Fibroblast of the aortic adventitia (primary cell): ENCODE results near the gene SCN3A. TPM values are rescaled to one million over a fixed set of nuclear protein-coding genes. Genes with fewer than 3 reads are reported as not detected.

Experiments used
- DNase-seq: peaks from one replicate; pipeline ENCODE4 v3.0.0-alpha.2; 2010; ENCODE audit warnings: low read depth
- H3K4me3 ChIP-seq: 2 replicates; pipeline ENCODE4 v1.5.1; 2011; ENCODE audit warnings: low read depth, mild to moderate bottlenecking, control low read depth, low read length, moderate library complexity
- CTCF ChIP-seq: IDR thresholded peaks from 2 replicates; pipeline ENCODE4 v1.5.1; 2011; ENCODE audit warnings: mild to moderate bottlenecking, low read length, control low read depth, inconsistent platforms; ENCODE audit not compliant: insufficient read depth
- total RNA-seq: library from RNA; depleted of rRNA; stranded (reverse); fragments of >200 nt; gene quantifications from 2 replicates; pipeline ENCODE4 v1.2.3, GENCODE V29; 2012; ENCODE audit warnings: low replicate concordance

SCN3A gene
- total RNA-seq, 1 donor = 102 TPM

- no peak for TF ChIP-seq CTCF
- DNase-seq = no peak
These were observed 10.6 kb downstream of the SCN3A start for GRCh38 chr2:165193178-165193777.

DNA sequence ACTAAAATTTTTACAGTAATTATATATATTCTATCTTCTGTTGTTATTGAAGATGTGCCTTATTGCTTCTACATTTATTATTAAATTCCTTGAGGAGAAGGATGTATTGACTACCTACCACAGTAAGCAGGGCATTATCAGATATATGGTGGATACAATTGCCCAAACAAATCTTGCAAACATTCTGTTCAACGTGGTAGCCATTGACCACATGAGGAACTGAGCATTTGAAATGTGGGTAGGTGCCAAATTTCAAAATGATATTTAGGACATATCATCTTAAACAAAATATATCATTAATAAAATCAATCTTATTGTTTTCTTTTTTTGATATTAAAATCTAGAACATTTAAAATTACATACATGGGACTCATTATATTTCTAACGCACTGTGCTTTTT is 11.1 kb downstream of the SCN3A start:
- H3K4me3 ChIP-seq = no peak overlapping the region
- no peak for TF ChIP-seq CTCF
- DNase-seq = no peak

More at GRCh38 chr2:165193178-165193777, 10.6 kb downstream of the SCN3A start:
- no peak overlapping the region for H3K4me3 ChIP-seq

DNA sequence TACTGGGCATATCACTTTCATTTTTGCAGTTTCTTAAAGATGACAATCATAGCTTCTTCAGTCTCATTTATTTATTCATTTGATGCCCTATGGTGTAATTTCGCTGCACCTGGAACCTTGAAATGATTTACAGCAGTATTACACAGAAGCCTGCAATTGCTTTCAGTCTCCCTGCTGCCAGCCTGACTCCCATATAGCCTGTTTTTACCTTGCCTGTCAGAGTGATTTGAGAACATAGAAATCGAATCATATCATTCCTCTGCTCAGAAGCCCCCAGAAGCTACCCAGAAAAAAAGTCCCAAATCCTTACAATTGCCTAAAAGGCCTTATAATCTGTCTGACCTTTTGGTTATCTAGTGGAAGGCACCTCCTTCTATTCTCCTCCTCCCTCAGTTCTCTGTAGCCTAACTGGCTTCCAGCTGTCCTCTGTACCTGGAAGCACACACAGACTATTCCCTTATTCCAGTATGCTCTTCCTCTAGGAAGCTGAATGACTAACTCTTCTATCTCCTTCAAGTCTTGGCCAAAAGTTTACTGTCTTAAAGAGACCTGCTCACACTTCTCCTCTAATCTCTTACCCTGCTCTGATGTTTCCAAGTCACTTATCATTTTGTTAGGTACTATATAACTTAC is 12.6 kb downstream of the SCN3A start:
- H3K4me3 ChIP-seq = no peak overlapping the region
- DNase-seq = no peak
- TF ChIP-seq CTCF = no peak

- no peak overlapping the region for H3K4me3 ChIP-seq
- no peak for DNase-seq
- TF ChIP-seq CTCF = no peak
These were observed 18.2 kb downstream of the SCN3A start for GRCh38 chr2:165185633-165186032.

- no peak for DNase-seq
- no peak overlapping the region for H3K4me3 ChIP-seq
- TF ChIP-seq CTCF = no peak
These were observed 21.8 kb downstream of the SCN3A start for GRCh38 chr2:165182029-165182428.

GRCh38 chr2:165176780-165177179 is 27.1 kb downstream of the SCN3A start:
- no peak overlapping the region for H3K4me3 ChIP-seq
- no peak for TF ChIP-seq CTCF
- DNase-seq = no peak

- DNase-seq = no peak
- no peak for TF ChIP-seq CTCF
- H3K4me3 ChIP-seq = no peak overlapping the region
These were observed 30.6 kb downstream of the SCN3A start for GRCh38 chr2:165173215-165173614.
